Tibial artery (tissue), 4 donors: ENCODE measurements around the gene CRACR2A.

Source experiments
- DNase-seq, 2 donors: peaks; one replicate each; pipeline ENCODE4 v3.0.0-alpha.2; 2019
- H3K27ac ChIP-seq, 2 donors: fragments of 200-600 bp; sonication (generic) in 1 of 2; 1 replicate in 1 of 2; 2 replicates in 1 of 2; pipeline ENCODE4 v1.5.1; 2018 to 2019; ENCODE audit warnings: mild to moderate bottlenecking in 1 of 2
- H3K27me3 ChIP-seq, 2 donors: fragments of 200-600 bp; sonication (generic) in 1 of 2; one replicate each; pipeline versions ENCODE4 v1.5.1 to v1.6.0; 2016 to 2019
- H3K36me3 ChIP-seq, 3 donors: fragments of 200-600 bp; sonication (generic) in 2 of 3; one replicate each; pipeline ENCODE4 v1.5.1; 2016 to 2019; ENCODE audit warnings: mild to moderate bottlenecking in 2 of 3
- H3K4me1 ChIP-seq, 4 donors: fragments of 200-600 bp; sonication (generic) in 2 of 4; 1 replicate in 3 of 4; 2 replicates in 1 of 4; pipeline ENCODE4 v1.5.1; 2016 to 2019
- H3K4me3 ChIP-seq, 2 donors: fragments of 200-600 bp; sonication (generic) in 1 of 2; 1 replicate in 1 of 2; 2 replicates in 1 of 2; pipeline ENCODE4 v1.5.1; 2018 to 2019; ENCODE audit warnings: mild to moderate bottlenecking in 2 of 2
- H3K9me3 ChIP-seq, 3 donors: fragments of 200-600 bp; sonication (generic) in 1 of 3; one replicate each; pipeline ENCODE4 v1.5.1; 2016 to 2019
- CTCF ChIP-seq, 2 experiments: fragments of 200-600 bp in 1 of 2; fragments of 450-650 bp in 1 of 2; IDR thresholded peaks; one replicate each; pipeline ENCODE4 v1.5.1; 2017 to 2019; ENCODE audit warnings: antibody characterized with exemption in 2 of 2, mild to moderate bottlenecking in 1 of 2, moderate library complexity in 1 of 2
- intact Hi-C: fragments of 100-400 bp; cut with DNase I; formaldehyde crosslinking; loops from one replicate; pipeline ENCODE4 v1.15.0; 2023; ENCODE audit warnings: low total_unique reads

Gene CRACR2A

GRCh38 chr12:3727877-3728632 is 24.9 kb downstream of the CRACR2A start:
- DNase-seq = no peak
- H3K4me3 ChIP-seq = no peak overlapping the region
- intact Hi-C loops = no loop called here
- no peak for TF ChIP-seq CTCF (IDR thresholded peaks at IDR 0.05)
- no peaks in the 10 kb centered on the region for H3K36me3 ChIP-seq
- no peaks in the 10 kb centered on the region for H3K9me3 ChIP-seq
- no peak overlapping the region for H3K27ac ChIP-seq
- no peaks in the 10 kb centered on the region for H3K27me3 ChIP-seq
- peaks cover 0 to 3% (median 0%) of the 10 kb centered on the region in 4 donors for H3K4me1 ChIP-seq

GRCh38 chr12:3727354-3727753 is 25.6 kb downstream of the CRACR2A start:
- no peaks in the 10 kb centered on the region for H3K36me3 ChIP-seq
- H3K4me3 ChIP-seq = no peak overlapping the region
- TF ChIP-seq CTCF (IDR thresholded peaks at IDR 0.05) = no peak
- no peak overlapping the region for H3K27ac ChIP-seq
- no peaks in the 10 kb centered on the region for H3K27me3 ChIP-seq
- no peaks in the 10 kb centered on the region for H3K4me1 ChIP-seq
- no peaks in the 10 kb centered on the region for H3K9me3 ChIP-seq
- no peak for DNase-seq
- intact Hi-C loops = no loop called here

- intact Hi-C loops = no loop called here
- no peaks in the 10 kb centered on the region for H3K9me3 ChIP-seq
- no peak for TF ChIP-seq CTCF (IDR thresholded peaks at IDR 0.05)
- no peaks in the 10 kb centered on the region for H3K4me1 ChIP-seq
- H3K27me3 ChIP-seq = no peaks in the 10 kb centered on the region
- H3K4me3 ChIP-seq = no peak overlapping the region
- H3K27ac ChIP-seq = no peak overlapping the region
- no peak for DNase-seq
- H3K36me3 ChIP-seq = no peaks in the 10 kb centered on the region
Observed at GRCh38 chr12:3726456-3726855, 26.5 kb downstream of the CRACR2A start.

- Histone ChIP-seq H3K36me3 (no peaks in the 10 kb centered on the region), H3K4me3 (no peak overlapping the region), H3K4me1 (no peaks in the 10 kb centered on the region), H3K9me3 (no peaks in the 10 kb centered on the region), H3K27me3 (no peaks in the 10 kb centered on the region), H3K27ac (no peak overlapping the region)
- TF ChIP-seq CTCF (IDR thresholded peaks at IDR 0.05) = no peak
- intact Hi-C loops = no loop called here
- no peak for DNase-seq
Observed at GRCh38 chr12:3725388-3726115, 27.4 kb downstream of the CRACR2A start.

GRCh38 chr12:3723916-3724805 is 28.7 kb downstream of the CRACR2A start:
- Histone ChIP-seq H3K4me1 (no peaks in the 10 kb centered on the region), H3K4me3 (no peak overlapping the region), H3K36me3 (no peaks in the 10 kb centered on the region), H3K9me3 (no peaks in the 10 kb centered on the region), H3K27ac (no peak overlapping the region), H3K27me3 (no peaks in the 10 kb centered on the region)
- DNase-seq = no peak
- no peak for TF ChIP-seq CTCF (IDR thresholded peaks at IDR 0.05)
- intact Hi-C loops = no loop called here
